Fibroblast of mammary gland (primary cell): ENCODE results near the gene CYBB.

Source experiments
- DNase-seq: peaks from one replicate; pipeline ENCODE4 v3.0.0-alpha.2; 2010; ENCODE audit warnings: low read depth
- H3K4me3 ChIP-seq: 2 replicates; pipeline ENCODE4 v1.5.1; 2011; ENCODE audit warnings: low read depth, mild to moderate bottlenecking, low read length, moderate library complexity; ENCODE audit not compliant: control insufficient read depth
- TF ChIP-seq, protein P1 (sequence below): conservative IDR thresholded peaks from 2 replicates; pipeline ENCODE4 v1.5.1; 2011; ENCODE audit warnings: low read depth, low read length, inconsistent platforms; ENCODE audit not compliant: control insufficient read depth, insufficient read depth

The CYBB gene

GRCh38 chrX:37781814-37782213 is 2.0 kb downstream of the CYBB start:
- TF ChIP-seq, protein P1, sequence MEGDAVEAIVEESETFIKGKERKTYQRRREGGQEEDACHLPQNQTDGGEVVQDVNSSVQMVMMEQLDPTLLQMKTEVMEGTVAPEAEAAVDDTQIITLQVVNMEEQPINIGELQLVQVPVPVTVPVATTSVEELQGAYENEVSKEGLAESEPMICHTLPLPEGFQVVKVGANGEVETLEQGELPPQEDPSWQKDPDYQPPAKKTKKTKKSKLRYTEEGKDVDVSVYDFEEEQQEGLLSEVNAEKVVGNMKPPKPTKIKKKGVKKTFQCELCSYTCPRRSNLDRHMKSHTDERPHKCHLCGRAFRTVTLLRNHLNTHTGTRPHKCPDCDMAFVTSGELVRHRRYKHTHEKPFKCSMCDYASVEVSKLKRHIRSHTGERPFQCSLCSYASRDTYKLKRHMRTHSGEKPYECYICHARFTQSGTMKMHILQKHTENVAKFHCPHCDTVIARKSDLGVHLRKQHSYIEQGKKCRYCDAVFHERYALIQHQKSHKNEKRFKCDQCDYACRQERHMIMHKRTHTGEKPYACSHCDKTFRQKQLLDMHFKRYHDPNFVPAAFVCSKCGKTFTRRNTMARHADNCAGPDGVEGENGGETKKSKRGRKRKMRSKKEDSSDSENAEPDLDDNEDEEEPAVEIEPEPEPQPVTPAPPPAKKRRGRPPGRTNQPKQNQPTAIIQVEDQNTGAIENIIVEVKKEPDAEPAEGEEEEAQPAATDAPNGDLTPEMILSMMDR: no peak
- DNase-seq: no peak
- no peak overlapping the region for H3K4me3 ChIP-seq

GRCh38 chrX:37782359-37782758 is 2.5 kb downstream of the CYBB start:
- H3K4me3 ChIP-seq: no peak overlapping the region
- no peak for DNase-seq
- TF ChIP-seq, protein P1: no peak

GRCh38 chrX:37783305-37783704 is 3.4 kb downstream of the CYBB start:
- no peak overlapping the region for H3K4me3 ChIP-seq
- no peak for DNase-seq
- TF ChIP-seq, protein P1: no peak

GRCh38 chrX:37785569-37785968 is 5.7 kb downstream of the CYBB start:
- no peak overlapping the region for H3K4me3 ChIP-seq
- TF ChIP-seq, protein P1: no peak
- DNase-seq: peak; percentile 1

- no peak overlapping the region for H3K4me3 ChIP-seq
- DNase-seq: no peak
- TF ChIP-seq, protein P1: no peak
These were observed 7.0 kb downstream of the CYBB start for GRCh38 chrX:37786624-37787422.

DNA sequence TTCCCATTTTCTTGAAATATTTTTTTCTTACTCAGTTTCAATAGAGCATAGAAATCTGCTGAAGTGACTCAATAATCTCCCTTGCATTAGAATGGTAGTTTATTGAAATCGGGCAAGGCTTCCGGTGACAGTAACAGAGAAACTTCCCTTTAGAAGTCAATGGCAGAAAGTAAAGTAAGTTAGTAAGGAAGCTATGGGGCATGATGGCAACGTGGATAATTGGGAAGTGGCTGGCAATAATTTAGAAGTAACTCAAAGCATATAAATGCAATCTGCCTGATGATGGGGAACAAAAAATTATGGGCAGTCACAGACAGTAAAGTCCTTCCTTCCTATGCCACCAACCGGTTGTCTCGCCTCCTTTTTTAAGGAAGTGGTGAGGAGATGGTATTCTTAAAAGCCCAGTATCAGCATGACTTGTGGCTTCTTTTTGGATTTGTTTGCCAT is 7.6 kb downstream of the CYBB start:
- TF ChIP-seq, protein P1: no peak
- DNase-seq: no peak

More for the DNA sequence above, 7.6 kb downstream of the CYBB start:
- no peak overlapping the region for H3K4me3 ChIP-seq
